K562 (cell line): Measurements from ENCODE around the gene FMO2. TPM values are rescaled to one million over a fixed set of nuclear protein-coding genes. Genes with fewer than 3 reads are reported as not detected.
"Not testable (repeated sequence)": the region's sequence is repeated elsewhere in the genome, so short reads cannot be mapped to it uniquely, and the experiment has no call there.

ENCODE experiments used
- ATAC-seq: fragments of 200-7000 bp; cut with Tn5 transposase; 3 replicates; pipeline ENCODE4 v1.9.1; 2020; ENCODE audit warnings: moderate library complexity
- BruUV-seq: library from RNA; stranded (reverse); fragments of 400-500 nt; replicated peaks from 2 replicates; lab custom pipeline; 2021; lab: Mats Ljungman, UMichigan
- CTCF ChIA-PET: fragments of 300-600 bp; formaldehyde crosslinking; extraction: SDS; loops from one replicate; lab custom pipeline; 2021; ENCODE audit warnings: low intra/inter-chr PET ratio; lab: Yijun Ruan, JAX
- POLR2A ChIA-PET: fragments of 300-600, 350-650 bp; sonication (Branson Sonifier 250); formaldehyde crosslinking; extraction: SDS; loops from one replicate; lab custom pipeline; 2021; ENCODE audit warnings: antibody characterized with exemption, inconsistent platforms; lab: Yijun Ruan, JAX
- DNase-seq, 4 experiments: peaks; one replicate each; pipeline versions ENCODE4 v3.0.0 to v3.0.0-alpha.2; 2011 to 2018; ENCODE audit warnings: low spot score in 3 of 4, mixed read lengths in 3 of 4; ENCODE audit errors: extremely low read depth in 1 of 4
- FAIRE-seq: peaks from 2 replicates; lab custom pipeline; 2011; peaks lifted over from hg19 to GRCh38; lab: Jason Lieb, UNC
- H2AFZ ChIP-seq: 2 replicates; pipeline ENCODE4 v1.6.0; 2011; ENCODE audit warnings: low read depth, low read length, control low read depth, inconsistent platforms
- H3K27ac ChIP-seq: fragments of 200-600 bp; 3 replicates; pipeline ENCODE4 v1.8.0; 2011; ENCODE audit warnings: low read depth, mild to moderate bottlenecking, control low read depth, inconsistent platforms, low read length, moderate library complexity, mixed read lengths; ENCODE audit errors: extremely low read depth
- H3K27me3 ChIP-seq, 2 experiments: fragments of 300-600 bp in 1 of 2; 2 replicates in 1 of 2; 3 replicates in 1 of 2; pipeline versions ENCODE4 v1.6.0 to v1.8.0; 2011; ENCODE audit warnings: inconsistent platforms in 2 of 2, low read length in 2 of 2, mild to moderate bottlenecking in 1 of 2, mixed read lengths in 1 of 2, moderate library complexity in 1 of 2; ENCODE audit not compliant: control insufficient read depth in 2 of 2, insufficient read depth in 2 of 2
- H3K36me3 ChIP-seq: fragments of 300-600 bp; 3 replicates; pipeline ENCODE4 v1.8.0; 2011; ENCODE audit warnings: mild to moderate bottlenecking, low read length, inconsistent platforms; ENCODE audit not compliant: control insufficient read depth, insufficient read depth
- H3K4me1 ChIP-seq, 2 experiments: fragments of 200-600 bp in 1 of 2; replicated peaks in 1 of 2; 2 replicates in 1 of 2; 3 replicates in 1 of 2; pipeline versions ENCODE4 v1.5.1 to v1.8.0; 2011; ENCODE audit warnings: inconsistent platforms in 2 of 2, low read length in 2 of 2, mild to moderate bottlenecking in 1 of 2, mixed read lengths in 1 of 2, moderate library complexity in 1 of 2; ENCODE audit not compliant: control insufficient read depth in 2 of 2, insufficient read depth in 2 of 2
- H3K4me2 ChIP-seq: 2 replicates; pipeline ENCODE4 v1.6.1; 2011; ENCODE audit warnings: low read length, control low read depth, inconsistent platforms, mixed read lengths; ENCODE audit not compliant: insufficient read depth
- H3K4me3 ChIP-seq: fragments of 200-600 bp; sonication (generic), shearing (Covaris generic); 2 replicates; pipeline ENCODE4 v1.5.1; 2016; ENCODE audit warnings: control low read depth, inconsistent platforms
- H3K79me2 ChIP-seq: fragments of 200-600 bp; 3 replicates; pipeline ENCODE4 v1.8.0; 2011; ENCODE audit warnings: low read length, inconsistent platforms; ENCODE audit not compliant: control insufficient read depth, insufficient read depth
- H3K9ac ChIP-seq, 2 experiments: 2 replicates each; pipeline versions ENCODE4 v1.6.0 to v1.6.1; 2011; ENCODE audit warnings: low read depth in 2 of 2, low read length in 2 of 2, control low read depth in 1 of 2, inconsistent platforms in 1 of 2, mild to moderate bottlenecking in 1 of 2, mixed read lengths in 1 of 2; ENCODE audit not compliant: insufficient read depth in 1 of 2
- H3K9me1 ChIP-seq: one replicate; pipeline ENCODE4 v1.6.0; 2011; ENCODE audit warnings: inconsistent platforms, mild to moderate bottlenecking, low read length, moderate library complexity; ENCODE audit not compliant: control insufficient read depth, insufficient read depth
- H3K9me3 ChIP-seq: replicated peaks from 2 replicates; pipeline ENCODE4 v1.5.1; 2011; ENCODE audit warnings: low read depth, low read length, inconsistent platforms; ENCODE audit not compliant: control insufficient read depth, insufficient read depth
- H4K20me1 ChIP-seq: replicated peaks from 2 replicates; pipeline ENCODE4 v1.6.1; 2011; ENCODE audit warnings: low read length, inconsistent platforms, mixed read lengths; ENCODE audit not compliant: control insufficient read depth, insufficient read depth
- POLR3G ChIP-seq: IDR thresholded peaks from 2 replicates; pipeline ENCODE4 v1.6.1; 2011; ENCODE audit not compliant: insufficient read length, insufficient replicate concordance; ENCODE audit errors: extremely low read depth
- SRF ChIP-seq, 2 experiments: fragments of 250-450, 450-650 bp in 1 of 2; sonication (Bioruptor Pico) in 1 of 2; sonication (generic) in 1 of 2; formaldehyde crosslinking; IDR thresholded peaks; 2 replicates each; pipeline versions ENCODE4 v1.5.0 to v1.5.1; 2020 to 2022; ENCODE audit warnings: mild to moderate bottlenecking in 1 of 2, missing genetic modification reagents in 1 of 2
- WGBS: fragments of 100-300 bp; shearing (Covaris generic); methylation state at CpG from one replicate; pipeline ENCODE4 v1.1.6; 2016; ENCODE audit warnings: low coverage, mixed read lengths; ENCODE audit not compliant: insufficient coverage; ENCODE audit errors: missing lambda C conversion rate; 5-methylcytosine and 5-hydroxymethylcytosine counted together
- in situ Hi-C: fragments of 300-500 bp; cut with MboI; formaldehyde crosslinking; loops from 4 replicates; pipeline ENCODE4 v1.15.0; 2018; ENCODE audit warnings: inconsistent platforms, mixed read lengths
- intact Hi-C: fragments of 100-400 bp; cut with micrococcal nuclease; formaldehyde crosslinking; loops from 2 replicates; pipeline ENCODE4 v1.14.2; 2022
- polyA plus RNA-seq, 8 experiments: library from polyadenylated mRNA; depleted of rRNA in 4 of 8; stranded (reverse) in 5 of 8; unstranded in 3 of 8; fragments of >200 nt; fragmentation: Nextera tagmentation in 2 of 8; fragmentation: Illumina TruSeq in 1 of 8; extraction: Ambion mirVana in 2 of 8; extraction: Trizol in 1 of 8; gene quantifications; 2 replicates each; pipeline versions ENCODE4 v1.2.1 to v1.2.3, GENCODE V29; 2011 to 2014; ENCODE audit warnings: inconsistent platforms in 1 of 8, missing spikeins in 1 of 8
- total RNA-seq, 7 experiments: library from RNA; depleted of rRNA in 6 of 7; stranded (reverse); fragments of >200 nt in 6 of 7; fragmentation: Illumina TruSeq in 2 of 7; extraction: Trizol in 2 of 7; gene quantifications; 2 replicates each; pipeline versions ENCODE4 v1.2.1 to v1.2.3, GENCODE V29; 2011 to 2021; ENCODE audit warnings: low replicate concordance in 1 of 7
- TF ChIP-seq, protein P1 (sequence below): IDR thresholded peaks from 2 replicates; pipeline ENCODE4 v1.6.1; 2012; ENCODE audit warnings: low read depth, low read length, improper control_type of control experiment, borderline replicate concordance

The FMO2 gene
- total and polyA plus RNA-seq, 9 of the 15 experiments (the other 6 are each of a cell fraction or from before 2014, with no cell fraction given): not detected

- Histone ChIP-seq H3K4me3 (no peak overlapping the region), H3K4me1 (no peaks in the 10 kb centered on the region), H3K27me3 (no peaks in the 10 kb centered on the region), H4K20me1 (no peaks in the 10 kb centered on the region), H3K9ac (no peak overlapping the region), H3K27ac (no peak overlapping the region), H3K36me3 (no peaks in the 10 kb centered on the region), H3K9me1 (no peaks in the 10 kb centered on the region), H2AFZ (no peak overlapping the region), H3K79me2 (no peaks in the 10 kb centered on the region), H3K9me3 (no peaks in the 10 kb centered on the region), H3K4me2 (no peak overlapping the region)
- ATAC-seq: 0 out of 3 replicates have a peak, but pooled peaks have one; percentile 45
- 12% methylated on average over 1 of the region's 1 CpG for WGBS
- TF ChIP-seq POLR3G: no peak
- TF ChIP-seq SRF (CRISPR knock-in tag; IDR thresholded peaks at IDR 0.05): peak in 1 of 2 experiments; percentile 89; a peak in 2 of 4 replicates
- TF ChIP-seq, protein P1, sequence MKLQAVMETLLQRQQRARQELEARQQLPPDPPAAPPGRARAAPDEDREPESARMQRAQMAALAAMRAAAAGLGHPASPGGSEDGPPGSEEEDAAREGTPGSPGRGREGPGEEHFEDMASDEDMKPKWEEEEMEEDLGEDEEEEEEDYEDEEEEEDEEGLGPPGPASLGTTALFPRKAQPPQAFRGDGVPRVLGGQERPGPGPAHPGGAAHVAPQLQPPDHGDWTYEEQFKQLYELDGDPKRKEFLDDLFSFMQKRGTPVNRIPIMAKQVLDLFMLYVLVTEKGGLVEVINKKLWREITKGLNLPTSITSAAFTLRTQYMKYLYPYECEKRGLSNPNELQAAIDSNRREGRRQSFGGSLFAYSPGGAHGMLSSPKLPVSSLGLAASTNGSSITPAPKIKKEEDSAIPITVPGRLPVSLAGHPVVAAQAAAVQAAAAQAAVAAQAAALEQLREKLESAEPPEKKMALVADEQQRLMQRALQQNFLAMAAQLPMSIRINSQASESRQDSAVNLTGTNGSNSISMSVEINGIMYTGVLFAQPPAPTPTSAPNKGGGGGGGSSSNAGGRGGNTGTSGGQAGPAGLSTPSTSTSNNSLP: no peak
- ChIA-PET POLR2A (no interaction called here), CTCF (no interaction called here)
- FAIRE-seq: no peak
- DNase-seq: no peak
- intact Hi-C loops: no loop called here
- BruUV-seq: no TSS peak
- in situ Hi-C loops: no loop called here
Measured at GRCh38 chr1:171233183-171233582, 48.1 kb downstream of the FMO2 start.

DNA sequence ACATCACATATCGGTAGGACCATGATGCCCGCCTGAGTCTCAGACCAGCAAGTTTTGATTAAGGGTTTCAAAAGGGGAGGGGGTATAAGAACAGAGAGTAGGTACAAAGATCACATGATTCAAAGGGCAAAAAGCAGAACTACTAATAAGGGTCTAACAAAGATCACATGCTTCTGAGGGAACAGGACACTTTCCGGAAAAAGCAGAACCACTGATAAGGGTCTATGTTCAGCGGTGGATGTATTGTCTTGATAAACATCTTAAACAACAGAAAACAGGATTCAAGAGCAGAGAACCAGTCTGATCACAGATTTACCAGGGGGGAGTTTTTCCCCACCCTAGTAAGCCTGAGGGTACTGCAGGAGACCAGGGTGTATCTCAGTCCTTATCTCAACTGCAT lies 51.1 kb downstream of the FMO2 start:
- H3K4me2 ChIP-seq, H3K9ac ChIP-seq, H3K9me3 ChIP-seq, H3K79me2 ChIP-seq, H4K20me1 ChIP-seq, H3K4me3 ChIP-seq, H3K27me3 ChIP-seq, H3K36me3 ChIP-seq, BruUV-seq, DNase-seq, intact Hi-C loops, H3K9me1 ChIP-seq, H2AFZ ChIP-seq, H3K27ac ChIP-seq, in situ Hi-C loops, H3K4me1 ChIP-seq, FAIRE-seq, ATAC-seq, POLR2A ChIA-PET, CTCF ChIA-PET: not testable (repeated sequence)
- WGBS: 2% methylated on average over 4 of the region's 4 CpGs
